GM12878 (cell line): ENCODE measurements around the gene DNAH9. TPM values are rescaled to one million over a fixed set of nuclear protein-coding genes. Genes with fewer than 3 reads are reported as not detected.

ENCODE experiments used
- ATAC-seq: fragments of 200-7000 bp; cut with Tn5 transposase; 3 replicates; pipeline ENCODE4 v1.9.1; 2020; ENCODE audit warnings: mild to moderate bottlenecking, moderate library complexity
- BruUV-seq: library from RNA; stranded (reverse); fragments of 400-500 nt; replicated peaks from 2 replicates; lab custom pipeline; 2021; lab: Mats Ljungman, UMichigan
- CTCF ChIA-PET: fragments of 300-600 bp; sonication (Branson Sonifier 250); formaldehyde crosslinking; extraction: SDS; loops from one replicate; lab custom pipeline; 2021; ENCODE audit warnings: inconsistent platforms; lab: Yijun Ruan, JAX
- POLR2A ChIA-PET: fragments of 350-600 bp; formaldehyde crosslinking; extraction: SDS; loops from one replicate; lab custom pipeline; 2021; ENCODE audit warnings: inconsistent platforms; lab: Charles Lee
- RAD21 ChIA-PET: fragments of 300-600 bp; sonication (Branson Sonifier 250); formaldehyde crosslinking; loops from one replicate; lab custom pipeline; 2023; ENCODE audit warnings: antibody characterized with exemption; ENCODE audit not compliant: unreplicated experiment; lab: Charles Lee
- SMC1A ChIA-PET: fragments of 300-600 bp; sonication (Branson Sonifier 250); formaldehyde crosslinking; loops from one replicate; lab custom pipeline; 2023; ENCODE audit not compliant: unreplicated experiment, uncharacterized antibody; lab: Charles Lee
- DNase-seq: peaks from one replicate; pipeline ENCODE4 v3.0.0-alpha.2; 2011; ENCODE audit warnings: low read depth, low spot score
- FAIRE-seq: peaks from 3 replicates; lab custom pipeline; 2011; peaks lifted over from hg19 to GRCh38; lab: Jason Lieb, UNC
- H2AFZ ChIP-seq: 2 replicates; pipeline ENCODE4 v1.6.0; 2011; ENCODE audit warnings: low read depth, low read length, control low read depth; ENCODE audit not compliant: control insufficient read depth
- H3K27ac ChIP-seq: 2 replicates; pipeline ENCODE4 v1.5.1; 2011; ENCODE audit warnings: control low read depth; ENCODE audit not compliant: control insufficient read depth, insufficient read depth
- H3K27me3 ChIP-seq, 2 experiments: replicated peaks in 1 of 2; 2 replicates each; pipeline versions ENCODE4 v1.6.0 to v1.6.1; 2011; ENCODE audit warnings: low read length in 1 of 2; ENCODE audit not compliant: control insufficient read depth in 2 of 2, insufficient read depth in 2 of 2
- H3K36me3 ChIP-seq, 2 experiments: 2 replicates each; pipeline ENCODE4 v1.5.1; 2011; ENCODE audit warnings: low read length in 1 of 2; ENCODE audit not compliant: control insufficient read depth in 2 of 2, insufficient read depth in 2 of 2
- H3K4me1 ChIP-seq: 2 replicates; pipeline ENCODE4 v1.6.1; 2011; ENCODE audit warnings: mild to moderate bottlenecking, low read length, moderate library complexity, mixed read lengths; ENCODE audit not compliant: control insufficient read depth, insufficient read depth
- H3K4me2 ChIP-seq: 2 replicates; pipeline ENCODE4 v1.6.0; 2011; ENCODE audit warnings: control low read depth; ENCODE audit not compliant: control insufficient read depth, insufficient read depth
- H3K4me3 ChIP-seq: fragments of 200-600 bp; sonication (generic); 2 replicates; pipeline ENCODE4 v1.5.1; 2016
- H3K79me2 ChIP-seq: 2 replicates; pipeline ENCODE4 v1.6.0; 2011; ENCODE audit warnings: low read length; ENCODE audit not compliant: control insufficient read depth, insufficient read depth
- H3K9ac ChIP-seq: 2 replicates; pipeline ENCODE4 v1.8.0; 2011; ENCODE audit warnings: low read length, control low read depth, mixed read lengths; ENCODE audit not compliant: control insufficient read depth, insufficient read depth
- H3K9me3 ChIP-seq: replicated peaks from 3 replicates; pipeline ENCODE4 v1.5.1; 2011; ENCODE audit warnings: mild to moderate bottlenecking, low read length; ENCODE audit not compliant: control insufficient read depth, insufficient read depth
- H4K20me1 ChIP-seq: 2 replicates; pipeline ENCODE4 v1.6.0; 2011; ENCODE audit not compliant: control insufficient read depth, insufficient read depth
- HDAC2 ChIP-seq: fragments of 200-600 bp; sonication (generic); IDR thresholded peaks from 2 replicates; pipeline ENCODE4 v1.6.1; 2017
- MTA2 ChIP-seq: fragments of 450-650 bp; IDR thresholded peaks from 2 replicates; pipeline ENCODE4 v1.6.1; 2016; ENCODE audit warnings: low read depth, mild to moderate bottlenecking, moderate library complexity
- NR2F1 ChIP-seq: fragments of 450-650 bp; conservative IDR thresholded peaks from 2 replicates; pipeline ENCODE4 v1.6.1; 2017; ENCODE audit warnings: mild to moderate bottlenecking
- NRF1 ChIP-seq: conservative IDR thresholded peaks from 2 replicates; pipeline ENCODE4 v1.6.1; 2011; ENCODE audit warnings: mild to moderate bottlenecking, low read depth, low read length, improper control_type of control experiment
- PBX3 ChIP-seq: IDR thresholded peaks from 2 replicates; pipeline ENCODE4 v1.6.1; 2011; ENCODE audit warnings: mild to moderate bottlenecking, low read depth, low read length, moderate library complexity; ENCODE audit not compliant: insufficient replicate concordance
- SIN3A ChIP-seq: IDR thresholded peaks from 2 replicates; pipeline ENCODE4 v1.6.1; 2012; ENCODE audit warnings: low read depth, low read length, improper control_type of control experiment
- SREBF2 ChIP-seq: IDR thresholded peaks from 2 replicates; pipeline ENCODE4 v1.6.1; 2012; ENCODE audit warnings: mild to moderate bottlenecking, low read length
- SRF ChIP-seq, 2 experiments: IDR thresholded peaks; 2 replicates each; pipeline ENCODE4 v1.6.1; 2011; ENCODE audit warnings: low read depth in 2 of 2, low read length in 2 of 2, mild to moderate bottlenecking in 1 of 2, moderate library complexity in 1 of 2
- TBL1XR1 ChIP-seq: IDR thresholded peaks from 2 replicates; pipeline ENCODE4 v1.6.1; 2012; ENCODE audit warnings: low read depth, low read length, improper control_type of control experiment
- TCF12 ChIP-seq: IDR thresholded peaks from 2 replicates; pipeline ENCODE4 v1.6.1; 2011; ENCODE audit warnings: low read depth, mild to moderate bottlenecking, low read length
- ZNF207 ChIP-seq: fragments of 450-650 bp; IDR thresholded peaks from 2 replicates; pipeline ENCODE4 v1.6.1; 2014; ENCODE audit warnings: antibody characterized with exemption, mild to moderate bottlenecking, borderline replicate concordance
- ZNF384 ChIP-seq: IDR thresholded peaks from 2 replicates; pipeline ENCODE4 v1.6.1; 2012; ENCODE audit warnings: low read depth, mild to moderate bottlenecking, low read length, improper control_type of control experiment, borderline replicate concordance
- WGBS: methylation state at CpG from one replicate; pipeline ENCODE4 v1.1.6; 2016; ENCODE audit warnings: low lambda C conversion rate; ENCODE audit not compliant: insufficient replicate concordance, insufficient coverage; ENCODE audit errors: missing lambda C conversion rate; 5-methylcytosine and 5-hydroxymethylcytosine counted together
- in situ Hi-C: fragments of 300-500 bp; cut with MboI; formaldehyde crosslinking; loops from 9 replicates; pipeline ENCODE4 v1.14.3; 2018; ENCODE audit warnings: mixed read lengths
- intact Hi-C: fragments of 100-400 bp; cut with micrococcal nuclease; formaldehyde crosslinking; loops from one replicate; pipeline ENCODE4 v1.14.2; 2022; ENCODE audit not compliant: unreplicated experiment
- polyA plus RNA-seq, 11 experiments: library from polyadenylated mRNA; depleted of rRNA in 4 of 11; unstranded in 6 of 11; stranded (reverse) in 5 of 11; fragments of >200 nt; fragmentation: Nextera tagmentation in 4 of 11; fragmentation: Illumina TruSeq in 1 of 11; extraction: Ambion mirVana in 4 of 11; extraction: Trizol in 1 of 11; gene quantifications; 1 replicate in 1 of 11; 2 replicates in 10 of 11; pipeline versions ENCODE4 v1.2.1 to v1.2.3, GENCODE V29; 2011 to 2016; ENCODE audit warnings: inconsistent platforms in 2 of 11, missing spikeins in 2 of 11, low read depth in 1 of 11
- total RNA-seq, 4 experiments: library from RNA; depleted of rRNA in 3 of 4; stranded (reverse); fragments of >200 nt in 3 of 4; fragmentation: Illumina TruSeq in 1 of 4; extraction: Trizol in 1 of 4; gene quantifications; 2 replicates each; pipeline versions ENCODE4 v1.2.1 to v1.2.3, GENCODE V29; 2013 to 2021
- TF ChIP-seq, protein P1 (sequence below): fragments of 150-350 bp; IDR thresholded peaks from 2 replicates; pipeline ENCODE4 v1.6.1; 2014; ENCODE audit warnings: mild to moderate bottlenecking, low read depth, low read length
- TF ChIP-seq, protein P2 (sequence below): IDR thresholded peaks from 2 replicates; pipeline ENCODE4 v1.6.1; 2012; ENCODE audit warnings: mild to moderate bottlenecking, low read depth, low read length

Gene DNAH9
- total and polyA plus RNA-seq, 10 of the 15 experiments (the other 5 are each of a cell fraction or from before 2014, with no cell fraction given) = 0.10 to 0.40 (median 0.19) TPM; not detected in 7

DNA sequence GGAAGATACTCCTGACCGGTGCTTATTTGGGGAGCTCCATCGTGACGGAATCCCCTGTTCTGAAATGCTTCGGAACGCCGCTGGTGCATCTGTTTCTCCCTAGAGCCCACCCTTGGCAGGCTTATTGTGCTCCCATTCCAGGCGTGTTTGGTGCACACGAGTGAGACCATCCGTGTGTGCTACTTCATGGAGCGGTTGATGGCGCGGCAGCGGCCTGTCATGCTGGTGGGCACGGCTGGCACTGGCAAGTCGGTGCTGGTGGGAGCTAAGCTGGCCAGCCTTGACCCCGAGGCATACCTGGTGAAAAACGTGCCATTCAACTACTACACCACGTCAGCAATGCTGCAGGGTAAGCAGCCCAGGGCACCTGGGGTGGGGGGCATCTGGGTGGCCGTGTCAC lies 170.7 kb downstream of the DNAH9 start:
- BruUV-seq = no TSS peak
- DNase-seq (no peak), ATAC-seq (no peak), FAIRE-seq (no peak)
- Histone ChIP-seq H4K20me1 (no peaks in the 10 kb centered on the region), H3K27me3 (no peaks in the 10 kb centered on the region), H3K79me2 (no peaks in the 10 kb centered on the region), H3K4me3 (no peak overlapping the region), H3K27ac (no peak overlapping the region), H3K9me3 (no peaks in the 10 kb centered on the region), H2AFZ (no peak overlapping the region), H3K4me1 (no peaks in the 10 kb centered on the region), H3K4me2 (no peak overlapping the region), H3K36me3 (no peaks in the 10 kb centered on the region), H3K9ac (no peak overlapping the region)
- intact Hi-C loops (no loop called here), in situ Hi-C loops (no loop called here)
- WGBS = 55% methylated on average over 18 of the region's 19 CpGs
- ChIA-PET RAD21 (no interaction called here), CTCF (no interaction called here), SMC1A (no interaction called here), POLR2A (no interaction called here)
- TF ChIP-seq SRF (IDR thresholded peaks at IDR 0.05; ENCODE audit: low read depth in 2 of 2, low read length in 2 of 2) (no peak), HDAC2 (no peak), MTA2 (no peak)
- TF ChIP-seq, protein P1, sequence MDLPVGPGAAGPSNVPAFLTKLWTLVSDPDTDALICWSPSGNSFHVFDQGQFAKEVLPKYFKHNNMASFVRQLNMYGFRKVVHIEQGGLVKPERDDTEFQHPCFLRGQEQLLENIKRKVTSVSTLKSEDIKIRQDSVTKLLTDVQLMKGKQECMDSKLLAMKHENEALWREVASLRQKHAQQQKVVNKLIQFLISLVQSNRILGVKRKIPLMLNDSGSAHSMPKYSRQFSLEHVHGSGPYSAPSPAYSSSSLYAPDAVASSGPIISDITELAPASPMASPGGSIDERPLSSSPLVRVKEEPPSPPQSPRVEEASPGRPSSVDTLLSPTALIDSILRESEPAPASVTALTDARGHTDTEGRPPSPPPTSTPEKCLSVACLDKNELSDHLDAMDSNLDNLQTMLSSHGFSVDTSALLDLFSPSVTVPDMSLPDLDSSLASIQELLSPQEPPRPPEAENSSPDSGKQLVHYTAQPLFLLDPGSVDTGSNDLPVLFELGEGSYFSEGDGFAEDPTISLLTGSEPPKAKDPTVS = no peak

- in situ Hi-C loops = no loop called here
- H3K27ac ChIP-seq = no peak overlapping the region
- ChIA-PET CTCF (interaction anchor here (1.4 kb wide), 1 partner anchor 26 kb away, joined by 4 read pairs; no protein-coding TSS in a partner anchor), POLR2A (no interaction called here), SMC1A (no interaction called here), RAD21 (no interaction called here)
- H3K36me3 ChIP-seq = no peaks in the 10 kb centered on the region
- H3K4me1 ChIP-seq = no peaks in the 10 kb centered on the region
- H3K4me2 ChIP-seq = no peak overlapping the region
- H3K9ac ChIP-seq = no peak overlapping the region
- H3K79me2 ChIP-seq = no peaks in the 10 kb centered on the region
- no peaks in the 10 kb centered on the region for H4K20me1 ChIP-seq
- FAIRE-seq (no peak), DNase-seq (no peak), ATAC-seq (no peak)
- no TSS peak for BruUV-seq
- no peak overlapping the region for H3K4me3 ChIP-seq
- H2AFZ ChIP-seq = no peak overlapping the region
- intact Hi-C loops = no loop called here
- no peaks in the 10 kb centered on the region for H3K27me3 ChIP-seq
- H3K9me3 ChIP-seq = no peaks in the 10 kb centered on the region
- TF ChIP-seq ZNF207 (no peak), SIN3A (no peak), SREBF2 (no peak), ZNF384 (no peak), NRF1 (no peak), TCF12 (no peak), NR2F1 (no peak), PBX3 (no peak), TBL1XR1 (no peak)
- TF ChIP-seq, protein P2, sequence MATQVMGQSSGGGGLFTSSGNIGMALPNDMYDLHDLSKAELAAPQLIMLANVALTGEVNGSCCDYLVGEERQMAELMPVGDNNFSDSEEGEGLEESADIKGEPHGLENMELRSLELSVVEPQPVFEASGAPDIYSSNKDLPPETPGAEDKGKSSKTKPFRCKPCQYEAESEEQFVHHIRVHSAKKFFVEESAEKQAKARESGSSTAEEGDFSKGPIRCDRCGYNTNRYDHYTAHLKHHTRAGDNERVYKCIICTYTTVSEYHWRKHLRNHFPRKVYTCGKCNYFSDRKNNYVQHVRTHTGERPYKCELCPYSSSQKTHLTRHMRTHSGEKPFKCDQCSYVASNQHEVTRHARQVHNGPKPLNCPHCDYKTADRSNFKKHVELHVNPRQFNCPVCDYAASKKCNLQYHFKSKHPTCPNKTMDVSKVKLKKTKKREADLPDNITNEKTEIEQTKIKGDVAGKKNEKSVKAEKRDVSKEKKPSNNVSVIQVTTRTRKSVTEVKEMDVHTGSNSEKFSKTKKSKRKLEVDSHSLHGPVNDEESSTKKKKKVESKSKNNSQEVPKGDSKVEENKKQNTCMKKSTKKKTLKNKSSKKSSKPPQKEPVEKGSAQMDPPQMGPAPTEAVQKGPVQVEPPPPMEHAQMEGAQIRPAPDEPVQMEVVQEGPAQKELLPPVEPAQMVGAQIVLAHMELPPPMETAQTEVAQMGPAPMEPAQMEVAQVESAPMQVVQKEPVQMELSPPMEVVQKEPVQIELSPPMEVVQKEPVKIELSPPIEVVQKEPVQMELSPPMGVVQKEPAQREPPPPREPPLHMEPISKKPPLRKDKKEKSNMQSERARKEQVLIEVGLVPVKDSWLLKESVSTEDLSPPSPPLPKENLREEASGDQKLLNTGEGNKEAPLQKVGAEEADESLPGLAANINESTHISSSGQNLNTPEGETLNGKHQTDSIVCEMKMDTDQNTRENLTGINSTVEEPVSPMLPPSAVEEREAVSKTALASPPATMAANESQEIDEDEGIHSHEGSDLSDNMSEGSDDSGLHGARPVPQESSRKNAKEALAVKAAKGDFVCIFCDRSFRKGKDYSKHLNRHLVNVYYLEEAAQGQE = no peak
These were observed 173.8 kb downstream of the DNAH9 start for GRCh38 chr17:11772031-11772430.
